Measurements from ENCODE around the gene LIMS1.
"Not testable (repeated sequence)": the region's sequence is repeated elsewhere in the genome, so short reads cannot be mapped to it uniquely, and the experiment has no call there.

Gene LIMS1

GRCh38 chr2:108586116-108586515 is 51.8 kb downstream of the LIMS1 start:
- DNase-seq (ENCODE audit: low read depth in 2 of 2), result no peak

DNA sequence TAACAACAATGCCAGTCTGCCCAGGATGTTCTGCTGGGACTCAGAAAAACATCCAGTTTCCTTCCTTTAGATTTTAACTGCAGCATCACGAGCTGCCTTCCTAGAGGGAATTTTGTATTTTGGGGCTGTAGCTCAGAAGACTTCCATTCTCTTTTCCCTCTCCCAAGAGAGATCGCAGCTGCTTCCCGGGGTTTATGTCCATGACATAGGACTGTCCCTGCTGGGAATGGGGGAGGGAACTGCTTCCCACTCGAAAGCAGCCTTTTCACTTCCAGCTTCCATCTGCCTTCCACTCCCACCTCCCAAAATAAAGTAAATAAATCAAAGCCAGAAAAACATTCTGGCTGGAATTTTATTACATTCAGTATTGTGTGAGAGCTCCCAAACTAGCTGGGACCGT is 52.4 kb downstream of the LIMS1 start:
- no peak for DNase-seq (ENCODE audit: low read depth in 2 of 2)

DNA sequence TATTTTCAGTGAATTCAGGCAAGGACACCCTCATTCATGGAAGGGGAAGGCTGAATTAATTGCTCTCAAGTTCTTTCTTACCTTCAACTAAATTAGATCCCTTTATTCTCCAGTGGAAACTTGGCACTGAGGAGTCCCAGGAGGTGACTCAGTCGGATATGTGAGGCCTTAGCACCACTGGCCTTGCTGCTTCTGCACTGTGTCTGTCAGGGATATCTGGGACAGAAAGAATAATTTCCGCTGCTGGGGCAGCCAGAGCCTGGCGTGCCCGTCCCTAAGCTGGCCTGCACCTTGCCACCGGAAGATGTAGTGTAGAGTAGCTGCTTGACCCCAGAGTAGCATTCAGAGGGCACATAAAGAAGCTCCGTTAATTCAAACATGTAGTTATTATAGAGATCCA is 53.4 kb downstream of the LIMS1 start:
- DNase-seq (ENCODE audit: low read depth in 2 of 2), result no peak

GRCh38 chr2:108588070-108588668 is 53.9 kb downstream of the LIMS1 start:
- DNase-seq (ENCODE audit: low read depth in 2 of 2), result no peak

DNA sequence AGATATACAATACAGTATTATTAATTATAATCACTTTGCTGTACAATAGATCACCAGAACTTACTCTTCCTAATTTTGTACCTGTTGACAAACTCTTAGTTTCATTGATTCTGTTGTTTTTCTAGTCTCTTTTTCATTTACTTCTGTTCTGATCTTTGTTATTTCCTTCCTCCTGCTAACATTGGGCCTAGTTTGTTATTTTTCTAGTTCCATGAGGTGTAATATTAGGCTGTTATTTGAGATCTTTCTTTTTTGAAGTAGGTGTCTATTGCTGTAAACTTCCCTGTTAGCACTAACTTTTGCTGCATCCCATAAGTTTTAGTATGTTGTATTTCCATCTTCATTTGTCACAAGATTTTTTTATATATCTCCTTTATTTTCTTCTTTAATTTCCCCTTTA is 55.1 kb downstream of the LIMS1 start:
- no peak for DNase-seq (ENCODE audit: low read depth in 2 of 2)

GRCh38 chr2:108589781-108590180 is 55.5 kb downstream of the LIMS1 start:
- no peak for DNase-seq (ENCODE audit: low read depth in 2 of 2)

GRCh38 chr2:108591163-108591562 is 56.9 kb downstream of the LIMS1 start:
- no peak for DNase-seq (ENCODE audit: low read depth in 2 of 2)

GRCh38 chr2:108593547-108594098 is 59.4 kb downstream of the LIMS1 start:
- DNase-seq (ENCODE audit: low read depth in 2 of 2), result peak; percentile 86 to 87

DNA sequence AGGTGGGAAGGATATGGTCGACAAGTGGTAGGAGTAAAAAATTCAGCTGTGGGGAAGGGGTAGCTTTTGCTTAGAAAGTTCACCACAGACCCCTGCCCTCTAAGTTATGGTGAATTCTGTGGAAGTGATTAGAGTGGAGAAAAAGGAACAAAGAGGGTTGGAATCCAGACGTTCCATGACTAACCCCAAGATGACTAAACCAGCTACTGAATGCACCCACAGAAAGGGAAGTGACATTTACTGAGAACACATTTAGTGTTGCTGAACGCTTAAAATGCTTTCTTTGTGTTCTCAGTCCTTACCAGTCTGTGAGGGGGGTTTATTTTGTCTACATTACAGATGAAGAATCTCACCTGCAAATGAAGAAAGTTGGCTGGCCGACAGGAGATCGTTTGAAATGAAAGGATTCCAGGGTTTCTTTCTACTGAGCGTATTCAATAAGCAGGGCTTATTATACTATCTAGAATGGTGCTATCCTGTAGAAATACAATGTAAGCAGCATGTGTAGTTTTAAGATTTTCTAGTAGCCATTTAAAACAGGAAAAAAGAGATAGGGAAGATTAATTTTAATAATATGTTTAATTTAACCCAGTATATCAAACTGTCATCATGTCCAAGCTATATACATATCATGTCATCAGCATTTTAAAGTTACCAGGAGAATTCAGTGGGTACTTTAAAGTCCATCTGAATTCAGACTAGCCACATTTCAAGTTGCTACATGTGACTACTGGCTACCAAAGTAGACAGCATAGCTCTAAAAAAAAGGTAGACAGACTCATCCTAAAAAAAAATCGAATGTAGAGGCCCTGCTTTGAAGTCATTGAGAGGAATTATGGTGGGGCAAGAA is 60.1 kb downstream of the LIMS1 start:
- peak; percentile 88 to 91 for DNase-seq (ENCODE audit: low read depth in 2 of 2)

GRCh38 chr2:108594982-108595464 is 60.8 kb downstream of the LIMS1 start:
- DNase-seq (ENCODE audit: low read depth in 2 of 2), result peak; percentile 98

- not testable (repeated sequence) for DNase-seq (ENCODE audit: low read depth in 2 of 2)
Observed at GRCh38 chr2:108595771-108596170, 61.5 kb downstream of the LIMS1 start.

DNA sequence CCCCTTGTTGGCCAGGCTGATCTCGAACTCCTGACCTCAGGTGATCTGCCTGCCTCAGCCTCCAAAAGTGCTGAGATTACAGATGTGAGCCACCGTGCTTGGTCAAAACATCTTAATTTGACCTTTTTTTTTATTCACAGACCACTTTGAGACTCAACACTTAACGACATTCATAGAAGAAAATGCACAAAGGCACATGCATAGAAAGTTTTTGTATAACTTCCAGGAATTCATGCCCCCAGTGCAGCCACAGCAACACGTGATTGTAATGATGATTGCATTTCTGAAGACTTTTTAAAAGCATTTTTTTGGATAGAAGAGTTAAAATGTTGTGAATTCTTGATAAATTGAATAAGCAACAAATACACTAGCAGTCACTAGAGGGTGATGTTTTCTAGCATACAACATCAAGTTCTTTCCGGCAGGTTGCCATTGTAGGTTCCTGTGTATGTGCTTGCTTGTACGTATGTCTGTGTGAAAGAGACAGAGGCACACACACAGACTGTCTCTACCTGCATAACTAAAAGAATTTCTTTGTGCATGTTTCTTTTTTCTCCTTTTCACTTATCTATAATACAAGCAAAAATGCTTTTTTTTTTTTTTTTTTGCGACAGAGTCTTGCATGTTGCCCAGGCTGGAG is 63.0 kb downstream of the LIMS1 start:
- DNase-seq (ENCODE audit: low read depth in 2 of 2), result peak; percentile 47 to 54

- DNase-seq (ENCODE audit: low read depth in 2 of 2), result not testable (repeated sequence)
Observed at GRCh38 chr2:108601199-108601598, 66.9 kb downstream of the LIMS1 start.

GRCh38 chr2:108602422-108602821 is 68.2 kb downstream of the LIMS1 start:
- no peak for DNase-seq (ENCODE audit: low read depth in 2 of 2)

DNA sequence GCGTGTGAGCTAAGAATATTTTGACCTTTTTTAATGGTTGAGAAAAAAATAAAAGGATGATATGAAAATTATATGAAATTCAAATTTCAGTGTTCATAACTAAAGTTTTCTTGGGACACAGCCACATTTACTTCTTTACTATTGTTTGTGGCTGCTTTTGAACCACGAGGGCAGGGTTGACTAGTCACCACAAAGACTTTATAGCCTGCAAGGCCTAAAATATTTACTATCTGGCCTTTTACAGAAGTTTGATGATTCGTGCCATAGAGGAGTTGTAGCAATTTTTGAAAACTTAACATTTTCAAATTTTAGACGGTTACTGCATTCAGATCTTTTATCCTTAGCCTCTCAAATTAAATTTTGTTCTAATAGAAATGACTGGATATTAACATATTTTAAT is 69.9 kb downstream of the LIMS1 start:
- no peak for DNase-seq (ENCODE audit: low read depth in 2 of 2)

- no peak for DNase-seq (ENCODE audit: low read depth in 2 of 2)
Observed at GRCh38 chr2:108605947-108606346, 71.7 kb downstream of the LIMS1 start.

GRCh38 chr2:108607706-108608301 is 73.5 kb downstream of the LIMS1 start:
- no peak for DNase-seq (ENCODE audit: low read depth in 2 of 2)

DNA sequence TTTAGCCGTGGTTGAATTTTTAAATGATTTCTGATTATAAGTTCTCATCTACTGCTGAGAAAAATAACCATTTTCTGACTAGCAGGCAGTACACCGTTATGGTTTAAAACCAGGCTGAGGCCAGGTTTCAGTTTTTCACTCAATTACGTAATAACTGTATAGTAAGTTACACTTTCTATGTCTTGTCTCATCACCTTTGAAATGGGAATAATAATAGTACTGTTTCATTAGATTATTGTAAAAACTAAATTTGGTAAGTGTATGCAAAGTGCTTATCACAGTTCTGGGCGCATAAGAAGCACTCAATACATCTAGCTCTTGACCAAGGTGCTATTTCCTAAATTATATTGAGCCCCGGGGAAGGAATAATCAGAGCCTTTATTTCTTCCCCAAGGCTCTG is 76.8 kb downstream of the LIMS1 start:
- no peak for DNase-seq (ENCODE audit: low read depth in 2 of 2)

DNA sequence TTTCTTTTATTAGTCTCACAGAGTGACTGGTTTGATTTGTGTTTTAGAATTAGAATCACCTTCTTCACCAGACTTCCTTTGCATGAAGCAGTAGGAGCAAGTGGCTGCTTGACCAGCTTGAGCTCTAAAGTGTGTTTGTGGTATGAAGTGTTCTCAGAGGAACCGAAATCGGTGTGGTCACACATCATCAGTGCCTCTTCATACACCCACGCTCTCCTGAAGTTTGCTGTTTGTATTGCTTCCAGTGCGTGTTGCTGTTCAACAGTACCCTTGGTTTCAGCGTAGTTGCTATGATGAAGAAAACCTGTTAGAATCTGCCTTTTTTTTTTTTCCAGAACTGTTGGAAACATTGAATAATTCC is 77.9 kb downstream of the LIMS1 start:
- no peak for DNase-seq (ENCODE audit: low read depth in 2 of 2)

DNA sequence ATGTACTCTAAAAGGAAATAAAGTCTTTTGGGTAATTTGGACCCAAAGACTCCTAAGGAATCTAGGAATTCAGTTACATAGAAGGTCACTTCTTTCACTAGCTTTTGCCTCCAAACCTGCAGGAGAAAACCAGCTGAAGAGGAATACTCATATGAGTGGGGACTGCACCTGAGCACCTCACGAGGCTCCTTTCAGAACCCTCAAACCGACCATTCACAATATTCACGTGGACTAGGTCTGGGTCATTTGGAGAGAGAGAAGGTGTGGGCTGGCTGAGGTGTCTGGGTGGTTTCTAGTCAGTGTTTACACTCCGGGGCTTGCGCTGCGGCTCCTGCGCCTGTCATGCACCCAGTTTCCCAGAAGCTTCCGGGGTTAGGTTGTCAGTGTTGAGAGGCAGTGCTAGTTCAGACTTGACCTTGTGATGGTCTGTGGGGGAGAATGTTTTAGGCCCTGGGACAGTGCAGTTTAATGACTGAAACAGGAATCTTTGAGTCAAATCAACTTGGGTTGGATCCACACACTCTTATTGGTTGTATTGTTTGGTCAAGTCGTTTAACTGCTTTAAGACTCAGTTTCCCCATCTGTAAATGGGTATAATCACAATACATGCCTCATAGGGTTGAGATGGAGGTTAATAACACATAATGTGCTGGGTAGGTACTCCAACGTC is 78.4 kb downstream of the LIMS1 start:
- DNase-seq (ENCODE audit: low read depth in 2 of 2), result no peak

- no peak for DNase-seq (ENCODE audit: low read depth in 2 of 2)
Observed at GRCh38 chr2:108613261-108614042, 79.2 kb downstream of the LIMS1 start.

Measured in fibroblast of skin of left biceps (primary cell).